ENCODE results near the gene GMDS.
A peak's percentile ranks its signal among the peaks of the same experiment; 100 is the strongest.

The GMDS gene

DNA sequence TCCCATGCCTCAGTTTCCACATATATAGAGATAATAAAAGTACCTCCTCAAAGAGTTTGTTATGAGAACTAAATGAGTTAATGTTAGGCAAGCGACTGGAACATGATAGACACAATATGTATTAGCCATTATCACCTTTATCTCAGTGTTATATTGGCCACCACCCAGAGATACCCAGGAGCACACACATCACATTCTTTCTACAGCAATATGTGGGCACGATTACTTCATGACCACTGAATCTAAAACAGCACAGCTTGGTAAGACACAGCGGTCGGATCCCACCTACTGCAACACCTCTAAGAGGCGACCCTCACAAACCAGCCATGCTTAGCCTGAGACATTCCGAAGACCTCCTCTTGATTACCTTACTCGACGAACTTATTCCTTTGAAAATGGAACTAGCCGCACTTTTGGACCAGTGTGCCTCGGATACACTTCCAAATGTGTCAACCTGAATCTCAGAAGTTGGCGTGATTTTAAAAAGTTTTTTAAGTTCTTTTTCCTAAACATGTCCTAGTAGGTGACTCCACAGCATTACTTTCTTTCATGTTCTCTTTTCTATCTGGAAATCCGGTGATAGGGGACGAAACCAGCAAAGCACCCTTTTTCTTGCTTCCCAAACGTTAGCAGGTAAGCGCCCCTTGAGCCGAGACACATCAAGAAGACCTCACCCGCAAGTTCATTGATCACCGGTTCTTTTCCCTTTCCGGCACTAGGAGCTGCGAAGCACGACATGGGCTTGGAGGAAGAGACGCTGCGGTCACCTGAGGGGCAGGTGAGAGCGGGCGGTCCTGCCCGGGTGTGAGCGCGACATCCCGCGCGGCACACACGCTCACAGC, 923 bp downstream of the GMDS start:
- intact Hi-C loops (cut with DNase I), result loop anchor here (5.0 kb wide), 1 partner anchor 642 kb away; no protein-coding TSS in a partner anchor
- DNase-seq, result peak in 1 of 10 donors; percentile 71

DNA sequence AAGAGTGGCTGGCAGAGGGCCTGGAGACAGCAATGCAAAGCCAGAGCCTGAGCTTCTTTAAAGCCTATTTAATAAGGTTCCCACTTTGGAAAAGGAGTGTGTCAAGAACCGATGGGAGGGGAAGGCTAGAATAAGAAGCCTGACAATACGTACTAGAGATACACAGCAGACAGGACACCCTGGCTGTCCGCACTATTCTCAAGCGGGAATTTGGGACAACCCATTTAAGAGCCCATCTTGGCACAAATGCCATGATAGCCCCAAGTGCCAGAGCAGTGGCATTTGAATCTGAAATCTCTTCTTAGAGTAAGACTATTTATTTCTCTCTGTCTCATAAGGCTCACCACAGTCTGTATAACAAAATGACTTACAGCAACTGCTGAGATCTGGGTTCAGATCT, 3.1 kb downstream of the GMDS start:
- intact Hi-C loops (cut with DNase I), result no loop called here
- no peak for DNase-seq

DNA sequence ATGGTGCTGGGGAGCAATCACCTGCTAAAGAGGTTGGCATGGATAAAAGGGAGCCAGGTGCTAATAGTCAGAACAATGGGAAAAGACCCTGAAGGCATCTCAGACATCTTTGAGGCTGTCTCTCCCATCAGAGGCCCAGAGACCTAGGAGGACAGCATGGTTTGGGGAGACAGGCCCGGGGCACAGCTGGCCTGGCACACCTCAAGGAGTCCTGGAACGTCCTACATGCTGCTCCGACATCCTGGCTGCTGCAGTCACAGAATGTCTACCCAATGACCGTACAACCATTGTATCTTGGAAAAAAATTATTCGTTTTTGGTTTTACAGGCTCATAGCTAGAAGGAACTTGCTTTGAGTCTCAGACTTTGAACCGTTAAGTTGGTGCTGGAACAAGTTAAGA, 4.4 kb downstream of the GMDS start:
- DNase-seq, result no peak
- intact Hi-C loops (cut with DNase I), result no loop called here

DNA sequence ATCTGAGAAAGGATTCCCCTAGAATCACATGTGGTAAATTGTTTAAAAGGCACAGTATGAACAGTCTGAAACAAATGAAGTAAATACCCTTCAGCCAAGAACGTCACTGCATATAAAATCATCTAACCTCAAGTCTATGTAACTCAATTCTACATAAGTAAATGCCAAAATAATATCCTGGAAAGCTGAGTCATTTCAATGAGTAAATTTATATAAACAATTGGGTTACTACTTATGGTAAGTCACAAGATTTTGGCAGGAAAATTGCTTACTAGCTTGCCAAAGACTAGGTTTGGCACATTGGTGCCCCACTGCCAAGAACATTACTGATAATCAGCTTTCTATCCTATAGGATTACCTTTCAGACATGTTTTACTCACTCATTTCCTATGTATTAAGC, 8.4 kb downstream of the GMDS start:
- intact Hi-C loops (cut with DNase I), result no loop called here
- DNase-seq, result no peak

DNA sequence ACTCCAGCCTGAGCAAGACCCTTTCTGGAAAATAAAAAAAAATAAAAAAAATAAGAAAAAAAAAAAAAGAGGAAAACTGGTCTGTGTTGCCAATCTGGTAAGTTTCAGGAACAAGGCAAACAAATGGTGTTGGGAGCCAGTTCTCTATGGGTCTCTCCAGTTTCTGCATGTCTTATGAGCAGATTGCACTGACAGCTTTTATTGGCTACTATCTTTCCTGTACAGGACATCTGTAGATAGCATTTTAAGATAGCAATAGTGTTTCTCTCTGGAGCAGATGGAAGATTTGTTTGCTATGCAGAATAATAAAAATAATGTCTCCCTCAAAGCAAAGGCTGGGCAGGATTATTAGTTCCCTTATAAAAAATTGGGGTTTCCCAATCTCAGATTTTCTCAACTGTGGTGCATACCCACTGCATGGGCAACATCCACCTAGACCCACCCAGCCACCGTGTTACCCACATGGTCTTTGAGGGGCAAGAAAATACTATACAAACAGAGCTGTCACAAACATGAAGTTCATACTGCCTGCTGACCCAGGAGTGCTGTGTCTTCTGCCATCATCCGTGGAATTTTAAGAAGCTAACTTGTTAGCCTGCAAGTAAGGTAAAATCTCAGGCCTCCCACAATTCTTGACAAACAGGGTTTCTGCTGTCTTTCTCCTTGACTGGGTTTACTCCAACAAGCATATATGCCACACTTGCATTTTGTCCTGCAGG, 9.5 kb downstream of the GMDS start:
- intact Hi-C loops (cut with DNase I), result no loop called here
- no peak for DNase-seq

DNA sequence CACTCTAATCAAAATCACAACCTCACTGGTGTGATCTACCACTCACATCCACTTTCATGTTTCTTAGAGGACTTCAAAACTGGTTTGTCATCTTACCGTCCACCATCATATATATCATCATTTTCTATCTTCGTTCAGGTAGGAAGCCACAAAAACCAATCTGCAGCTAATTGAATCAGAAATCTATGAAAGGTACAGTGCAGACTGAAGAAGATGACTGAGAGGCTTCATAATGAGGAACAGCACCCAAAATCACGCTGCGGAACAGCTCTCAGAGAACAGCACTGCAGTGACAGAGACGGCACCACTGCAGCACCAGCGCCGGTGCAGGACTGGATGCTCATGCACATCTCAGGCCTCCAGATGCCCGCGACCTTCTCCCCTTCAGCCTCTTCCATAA, 13.0 kb downstream of the GMDS start:
- peak in 1 of 10 donors; percentile 43 for DNase-seq
- intact Hi-C loops (cut with DNase I), result no loop called here

DNA sequence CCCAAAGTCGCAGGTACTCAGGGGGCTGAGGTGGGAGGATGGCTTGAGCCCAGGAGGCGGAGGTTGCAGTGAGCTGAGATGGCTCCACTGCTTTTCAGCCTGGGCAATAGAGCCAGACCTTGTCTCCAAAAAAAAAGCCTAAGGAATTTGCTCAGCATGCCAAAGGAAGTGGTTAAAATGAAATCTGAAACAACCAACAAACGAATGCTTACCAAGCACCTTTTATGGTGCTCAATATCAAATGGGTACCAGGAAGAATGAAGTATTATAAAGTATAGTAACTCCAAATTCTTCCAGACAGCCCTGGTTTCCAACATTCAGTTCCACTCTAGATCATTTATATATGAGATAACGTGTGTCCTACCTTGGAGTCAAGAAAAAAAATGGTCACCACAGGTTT, 14.0 kb downstream of the GMDS start:
- intact Hi-C loops (cut with DNase I), result no loop called here

DNA sequence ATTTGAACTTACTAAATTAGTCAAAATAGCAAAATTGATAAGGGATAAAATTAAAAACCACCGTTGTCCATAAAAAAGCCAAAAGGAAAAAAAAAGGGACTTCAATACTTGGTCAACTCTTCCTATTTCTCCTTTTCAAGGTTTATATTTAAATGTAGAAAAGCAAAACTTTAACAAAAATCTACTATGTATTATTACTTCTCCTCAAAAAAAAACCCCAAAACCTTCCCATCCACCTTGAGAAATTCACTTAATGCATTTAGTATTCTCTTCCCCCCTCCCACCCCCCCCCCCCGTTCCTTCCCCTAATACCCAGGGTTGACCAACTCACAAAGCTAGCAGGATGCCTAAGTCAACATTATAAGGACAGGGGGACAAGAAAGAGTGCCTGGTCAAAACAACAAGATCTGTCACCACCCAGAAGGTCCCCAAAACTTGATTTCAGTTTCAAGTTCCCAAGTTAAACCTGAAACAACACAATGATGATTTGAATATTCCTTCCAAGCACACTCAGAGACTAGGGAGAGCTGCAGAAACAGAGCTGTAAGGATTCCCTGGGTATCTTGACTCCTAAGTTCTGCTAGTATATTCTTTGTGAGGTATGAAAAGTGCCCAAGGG, 14.6 kb downstream of the GMDS start:
- no peak for DNase-seq
- intact Hi-C loops (cut with DNase I), result no loop called here

More for the DNA sequence above, 14.0 kb downstream of the GMDS start:
- DNase-seq, result no peak

DNA sequence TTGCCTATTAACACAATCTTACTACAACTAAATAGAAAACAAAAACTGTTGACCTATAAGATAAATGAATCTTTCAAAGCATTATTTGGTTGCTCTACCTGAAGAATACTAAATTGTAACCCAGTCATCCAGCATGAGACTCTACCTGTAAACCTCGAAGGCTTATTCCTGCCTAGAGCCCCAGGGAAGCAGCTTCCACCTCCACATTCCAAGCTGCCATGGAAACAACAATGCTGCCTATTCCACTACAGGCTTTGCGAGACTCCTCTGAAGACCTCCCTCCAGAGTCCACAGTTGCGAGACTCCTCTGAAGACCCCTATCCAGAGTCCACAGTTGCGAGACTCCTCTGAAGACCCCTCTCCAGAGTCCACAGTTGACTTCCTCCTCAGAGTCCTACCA, 15.7 kb downstream of the GMDS start:
- intact Hi-C loops (cut with DNase I), result no loop called here

DNA sequence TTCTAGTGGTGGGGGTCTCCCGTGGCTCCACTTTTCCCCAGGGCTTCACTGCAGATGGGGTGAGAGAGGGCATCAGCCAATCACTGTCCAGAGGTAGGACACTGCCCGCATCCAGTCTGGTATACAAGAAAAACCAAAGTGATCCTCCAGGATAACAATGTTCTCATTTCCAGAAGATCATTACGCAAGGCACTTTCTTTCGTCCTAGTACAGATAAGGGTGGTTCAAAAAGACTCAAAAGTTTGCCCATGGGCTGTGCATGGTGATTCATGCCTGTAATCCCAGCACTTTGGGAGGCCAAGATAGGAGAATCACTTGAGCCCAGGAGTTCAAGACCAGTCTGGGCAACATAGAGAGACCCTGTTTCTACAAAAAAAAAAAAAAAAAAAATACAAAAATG, 16.4 kb downstream of the GMDS start:
- intact Hi-C loops (cut with DNase I), result no loop called here
- peak in 1 of 10 donors; percentile 20 for DNase-seq

More for the DNA sequence above, 15.7 kb downstream of the GMDS start:
- DNase-seq, result peak in 1 of 10 donors; percentile 22

DNA sequence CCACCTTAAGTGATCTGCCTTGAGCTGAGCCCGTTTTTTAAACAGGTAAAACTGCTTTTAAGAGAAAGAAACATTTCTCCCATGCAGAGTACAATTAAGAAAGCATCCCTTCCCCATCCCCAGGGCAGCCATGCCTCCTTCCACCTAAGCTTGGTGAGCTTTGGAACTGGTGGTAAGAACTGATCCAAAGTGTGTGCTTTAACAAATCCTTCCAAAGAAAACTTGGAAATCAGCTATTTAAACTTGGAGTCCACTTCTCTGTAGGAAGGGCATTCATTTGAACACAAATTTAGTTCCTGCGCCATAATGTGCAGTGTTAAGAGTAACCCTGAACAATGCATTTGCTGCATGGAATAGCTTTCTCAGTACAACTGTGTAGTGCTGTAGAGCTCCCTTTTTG, 17.0 kb downstream of the GMDS start:
- intact Hi-C loops (cut with DNase I), result no loop called here
- no peak for DNase-seq

DNA sequence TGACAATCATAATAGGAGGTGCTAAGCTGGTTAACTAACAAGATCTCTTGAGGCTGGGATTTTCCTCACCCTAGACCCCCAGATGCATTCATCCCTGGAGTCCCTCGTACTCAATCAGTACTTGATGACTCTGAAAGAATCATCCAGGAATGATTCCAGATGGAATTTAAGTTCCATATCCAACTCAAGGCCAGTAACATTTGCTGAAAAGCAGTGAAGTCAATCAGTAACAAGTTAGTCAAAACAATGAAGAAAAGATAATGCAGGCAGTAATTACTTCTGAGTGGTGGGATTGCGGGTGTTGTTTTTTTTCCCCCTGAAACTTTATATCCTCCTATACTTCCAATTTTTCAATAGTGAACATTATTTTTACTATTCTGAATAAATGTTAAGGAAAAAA, 18.6 kb downstream of the GMDS start:
- no peak for DNase-seq
- intact Hi-C loops (cut with DNase I), result no loop called here

DNA sequence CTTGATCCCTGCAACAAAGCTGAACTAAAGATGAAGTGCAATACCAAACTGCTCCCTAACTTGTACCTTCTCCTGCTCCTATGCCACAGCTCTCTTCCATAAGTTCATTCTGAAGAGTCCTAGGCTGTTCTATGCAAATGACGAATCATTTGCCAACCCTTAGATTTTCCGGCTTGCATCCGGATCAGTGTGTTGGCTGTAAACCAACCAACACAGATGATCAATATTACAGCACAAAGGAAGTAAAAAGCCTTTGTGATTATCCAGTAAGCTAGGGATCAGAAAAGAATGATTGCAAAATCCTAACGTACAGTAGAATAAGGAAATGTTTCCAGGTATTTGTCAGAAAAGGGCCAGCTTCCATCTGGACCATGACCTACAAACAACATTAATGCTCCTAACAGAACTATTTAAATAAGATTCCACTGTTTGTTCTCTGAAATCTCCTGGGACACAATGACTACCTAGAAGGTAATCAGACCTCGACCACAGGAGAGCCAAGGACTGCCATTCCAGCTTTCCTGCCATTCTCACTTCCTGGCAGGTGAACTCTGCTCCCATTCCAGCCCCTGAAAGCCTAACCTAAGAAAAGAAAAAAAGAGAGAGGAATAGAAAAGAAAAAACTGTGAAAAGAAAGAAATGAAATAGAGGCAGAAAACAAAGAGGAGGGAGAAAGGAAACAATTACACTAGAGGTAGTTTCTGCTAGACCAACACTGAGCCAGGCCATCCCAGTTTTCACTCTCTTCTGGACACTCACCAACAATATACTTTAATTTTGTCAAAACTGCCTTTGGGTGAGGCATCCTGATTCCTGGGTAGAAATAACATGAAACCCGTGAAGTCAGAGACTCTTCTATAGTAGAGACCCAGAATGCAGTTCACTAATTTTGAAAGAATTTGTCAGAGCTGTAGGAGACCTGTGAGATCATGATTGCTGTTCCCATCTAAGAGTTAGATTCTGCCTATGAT, 19.7 kb downstream of the GMDS start:
- no peak for DNase-seq
- intact Hi-C loops (cut with DNase I), result no loop called here

DNA sequence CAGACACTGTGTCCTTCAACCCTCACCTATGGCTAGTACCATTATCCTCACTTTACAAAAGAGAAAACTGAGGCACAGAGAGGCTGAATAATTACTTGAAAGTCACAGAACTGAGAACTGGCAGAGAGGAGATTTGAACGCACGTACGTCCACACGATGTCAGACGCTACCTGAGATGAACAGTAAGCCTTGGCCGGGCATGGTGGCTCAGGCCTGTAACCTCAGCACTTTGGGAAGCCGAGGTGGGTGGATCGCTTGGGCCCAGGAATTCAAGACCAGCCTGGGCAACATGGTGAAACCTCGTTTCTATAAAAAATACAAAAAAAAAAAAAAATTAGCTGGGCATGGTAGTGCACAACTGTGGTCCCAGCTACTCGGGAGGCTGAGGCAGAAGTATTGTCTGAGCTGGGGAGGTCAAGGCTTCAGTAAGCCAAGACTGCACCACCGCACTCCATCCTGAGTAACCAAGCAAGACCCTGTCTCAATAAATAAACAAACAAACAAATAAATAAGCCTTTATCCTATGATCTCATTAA, 20.5 kb downstream of the GMDS start:
- DNase-seq, result peak in 1 of 10 donors; percentile 51
- intact Hi-C loops (cut with DNase I), result no loop called here

DNA sequence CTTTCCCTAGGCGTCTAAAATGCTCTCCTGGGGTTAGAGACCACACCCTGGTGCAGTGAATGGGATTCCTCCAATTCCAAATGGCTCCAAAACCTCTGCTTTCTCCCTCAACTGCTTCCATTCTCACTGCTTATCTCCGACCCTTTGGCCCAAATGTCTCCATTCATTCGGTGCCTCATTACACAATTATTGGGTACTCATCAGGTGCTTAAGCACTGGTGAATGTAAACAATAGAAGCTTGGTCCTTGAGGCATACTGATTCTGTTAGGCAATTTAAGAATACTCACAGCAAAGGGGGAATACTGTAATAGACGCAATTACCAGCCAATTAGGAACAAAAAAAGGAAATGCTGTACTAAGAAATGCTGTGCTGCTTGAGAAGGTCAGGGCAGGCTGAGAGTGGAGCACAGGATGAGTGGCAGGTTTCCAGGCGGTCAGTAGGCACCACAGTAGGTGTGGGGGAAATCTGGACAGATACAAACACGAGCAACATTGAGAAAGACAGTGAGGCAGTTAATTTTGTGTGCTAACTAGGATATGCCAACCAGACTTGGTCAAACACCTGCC, 23.0 kb downstream of the GMDS start:
- no peak for DNase-seq
- intact Hi-C loops (cut with DNase I), result no loop called here

DNA sequence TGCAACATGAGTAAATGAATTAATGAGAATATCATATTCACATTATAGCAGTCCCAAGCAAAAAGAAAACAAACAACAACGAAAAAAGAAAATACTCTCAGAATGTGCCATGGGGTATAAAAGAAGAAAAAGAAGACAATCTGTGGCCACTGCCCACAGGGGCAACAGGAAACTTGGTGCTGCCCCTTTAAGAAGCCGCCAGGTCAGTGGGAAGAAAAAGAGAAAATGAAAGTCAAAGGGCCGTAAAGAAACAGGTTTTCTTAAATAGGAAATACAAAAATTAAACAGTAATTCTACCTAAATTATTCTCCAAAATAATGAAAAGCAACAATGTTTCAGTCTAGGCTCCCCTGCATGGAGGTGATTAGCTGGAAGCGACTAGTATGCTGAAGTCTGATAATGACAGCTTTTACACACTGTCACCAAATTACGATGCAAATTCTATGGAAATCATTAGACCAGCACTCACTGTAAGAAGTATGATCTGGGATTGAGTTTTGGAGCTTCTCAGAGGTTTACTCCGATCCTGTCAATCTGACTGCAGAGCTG, 23.6 kb downstream of the GMDS start:
- DNase-seq, result no peak
- intact Hi-C loops (cut with DNase I), result no loop called here

DNA sequence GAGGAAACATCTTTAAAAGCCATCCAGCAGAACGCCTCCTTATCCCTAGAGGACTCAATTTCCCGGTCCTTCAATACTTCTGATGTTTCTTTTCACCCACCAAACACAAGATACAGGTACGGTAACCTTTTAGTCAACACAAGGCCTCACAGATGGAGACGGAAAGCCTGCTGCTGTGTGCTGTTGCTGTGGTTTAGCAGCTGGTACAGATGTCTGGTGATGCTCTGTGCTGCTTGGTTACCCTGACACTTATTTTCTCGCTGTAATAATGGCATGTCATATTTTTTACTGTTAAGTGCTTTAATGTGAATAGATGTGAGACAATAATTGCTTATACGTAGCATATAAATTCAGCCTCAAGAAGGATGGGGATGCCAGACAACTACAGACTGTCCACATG, 25.3 kb downstream of the GMDS start:
- no peak for DNase-seq
- intact Hi-C loops (cut with DNase I), result no loop called here

DNA sequence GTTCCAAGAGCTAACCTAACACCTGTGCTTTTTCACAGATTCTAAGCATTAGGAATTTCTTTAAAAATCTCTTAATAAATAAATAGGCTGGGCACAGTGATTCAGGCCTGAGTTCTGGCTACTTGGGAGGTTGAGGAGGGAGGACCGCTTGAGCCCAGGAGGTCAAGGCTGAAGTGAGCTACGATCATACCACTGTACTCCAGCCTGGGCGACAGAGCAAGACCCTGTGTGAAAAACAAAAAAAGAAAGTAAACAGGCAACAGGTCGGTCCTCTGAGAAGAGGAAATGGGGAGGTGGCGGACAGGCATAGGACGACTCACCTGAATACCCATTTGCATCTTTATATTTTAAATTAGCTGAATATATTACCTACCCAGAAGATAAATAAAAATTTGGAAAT, 26.5 kb downstream of the GMDS start:
- peak in 1 of 10 donors; percentile 49 for DNase-seq
- intact Hi-C loops (cut with DNase I), result no loop called here

DNA sequence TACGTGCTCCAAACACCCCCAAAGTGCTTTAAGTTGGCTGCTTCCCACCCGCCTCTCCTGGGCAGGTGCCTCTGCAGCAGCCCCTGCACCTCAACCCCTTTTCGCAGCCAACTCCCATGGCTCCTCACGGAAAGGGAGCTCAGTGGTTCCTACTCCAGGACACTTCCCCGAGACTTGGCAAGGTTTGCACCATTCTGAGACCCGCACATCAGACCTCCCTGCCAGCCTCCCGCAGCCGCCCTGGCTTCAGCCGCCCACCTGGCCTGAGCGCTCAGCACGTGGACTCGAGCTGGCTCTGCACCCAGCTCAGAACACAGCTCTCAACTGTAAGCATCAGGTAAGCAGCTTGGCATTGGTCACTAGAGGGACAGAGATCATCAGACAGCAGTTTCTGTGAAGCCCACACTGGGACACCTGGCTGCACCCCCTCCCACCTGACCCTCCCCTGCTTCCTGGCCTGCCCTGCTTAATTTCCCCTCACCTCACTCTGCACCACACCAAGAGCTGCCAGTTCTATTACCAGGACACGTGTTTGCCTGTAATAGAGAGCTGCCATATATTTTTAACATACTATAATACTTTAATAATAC, 28.5 kb downstream of the GMDS start:
- intact Hi-C loops (cut with DNase I), result no loop called here
- DNase-seq, result peak in 1 of 10 donors; percentile 31

All from posterior cingulate gyrus (tissue), 11 donors.